NCI-H510A treated with DMSO at 0.1 percent for 48 hours (cell line): ENCODE data around the gene MLEC.

Source experiments
- DNase-seq: peaks from one replicate; lab custom pipeline; 2025; lab: John Stamatoyannopoulos, UW

MLEC gene

GRCh38 chr12:120692524-120693033, 5.6 kb downstream of the MLEC start:
- no peak for DNase-seq

GRCh38 chr12:120693848-120694247, 6.9 kb downstream of the MLEC start:
- no peak for DNase-seq

GRCh38 chr12:120696626-120697025, 9.7 kb downstream of the MLEC start:
- no peak for DNase-seq

- DNase-seq = no peak
Observed at GRCh38 chr12:120697344-120697743, 10.4 kb downstream of the MLEC start.

GRCh38 chr12:120698665-120699064, 11.7 kb downstream of the MLEC start:
- DNase-seq = no peak

GRCh38 chr12:120699553-120699952, 12.6 kb downstream of the MLEC start:
- no peak for DNase-seq

GRCh38 chr12:120700886-120701285, 13.9 kb downstream of the MLEC start:
- no peak for DNase-seq

- no peak for DNase-seq
Observed at GRCh38 chr12:120702637-120703036, 15.7 kb downstream of the MLEC start.

- no peak for DNase-seq
Observed at GRCh38 chr12:120703311-120703942, 16.5 kb downstream of the MLEC start.

GRCh38 chr12:120705618-120706017, 18.7 kb downstream of the MLEC start:
- no peak for DNase-seq

GRCh38 chr12:120706029-120706428, 19.1 kb downstream of the MLEC start:
- no peak for DNase-seq

GRCh38 chr12:120708651-120709050, 21.7 kb downstream of the MLEC start:
- no peak for DNase-seq

- DNase-seq = peak; percentile 79
Observed at GRCh38 chr12:120710031-120710804, 23.3 kb downstream of the MLEC start, which contains the start of gene UNC119B. Gene UNC119B, plus strand, starts transcription at chr12:120710458. Its CDS starts 17 bp downstream, at chr12:120710475.

- DNase-seq = no peak
Observed at GRCh38 chr12:120710805-120711296, 23.9 kb downstream of the MLEC start.

GRCh38 chr12:120711411-120711810, 24.5 kb downstream of the MLEC start:
- peak; percentile 13 for DNase-seq

- DNase-seq = no peak
Observed at GRCh38 chr12:120712610-120713009, 25.7 kb downstream of the MLEC start.

- DNase-seq = peak; percentile 90
Observed at GRCh38 chr12:120713861-120714482, 27.0 kb downstream of the MLEC start.

- DNase-seq = no peak
Observed at GRCh38 chr12:120718055-120718454, 31.1 kb downstream of the MLEC start.

- no peak for DNase-seq
Observed at GRCh38 chr12:120719072-120719471, 32.1 kb downstream of the MLEC start.

GRCh38 chr12:120719496-120720233, 32.7 kb downstream of the MLEC start:
- no peak for DNase-seq

GRCh38 chr12:120720234-120720986, 33.5 kb downstream of the MLEC start:
- DNase-seq = no peak
